ENCODE results near the gene KRTAP2-3. TPM values are rescaled to one million over a fixed set of nuclear protein-coding genes. Genes with fewer than 3 reads are reported as not detected.
"Not testable (repeated sequence)": the region's sequence is repeated elsewhere in the genome, so short reads cannot be mapped to it uniquely, and the experiment has no call there.

The KRTAP2-3 gene
- polyA plus RNA-seq (2011; rRNA removed) (not detected in 2 replicates), polyA plus RNA-seq (2017; fragmentation: RNase III; extraction: RNeasy Plus Mini Kit Qiagen cat#74134 plus additional on column Dnase treatment) (0.10 TPM in 1 of 3 replicates, not detected in the others), polyA minus RNA-seq (2011; rRNA and poly(A)+ RNA removed) (not detected in 2 replicates)
- polyA plus RNA-seq (2012; cell fraction: cytosol; rRNA removed) = 0.06 TPM in 1 of 2 replicates, not detected in the other
- 0.23 TPM in 1 of 2 replicates, not detected in the other for polyA plus RNA-seq (2012; cell fraction: nucleus; rRNA removed)

- Histone ChIP-seq H3K4me2 (peak within 1 kb of the TSS; percentile 43), H3K27ac (peak within 1 kb of the TSS; percentile 34 to 70; a peak in 5 of 6 replicates), H3K9me3 (no peaks in the 10 kb centered on the region), H3K4me1 (peaks cover 34% of the 10 kb centered on the region), H3K4me3 (no peak within 1 kb of the TSS)
- FAIRE-seq = peak; percentile 97
- ChIA-PET POLR2A (no interaction called here), CTCF (interaction anchor here (0.7 to 2.5 kb wide), 6 partner anchors 150 to 603 kb away, joined by 3 to 12 read pairs (median 4); no protein-coding TSS in a partner anchor)
- TF ChIP-seq FOSL2 (IDR thresholded peaks at IDR 0.05) = no peak
- peak; percentile 57 for TF ChIP-seq FOSL2 (CRISPR knock-in tag; IDR thresholded peaks at IDR 0.05)
- no peak for TF ChIP-seq CEBPB (IDR thresholded peaks at IDR 0.05)
- 0 out of 2 replicates have a peak, but pooled peaks have one; percentile 19 for TF ChIP-seq MAX (IDR thresholded peaks at IDR 0.05)
- TF ChIP-seq HOXB5 (CRISPR knock-in tag; IDR thresholded peaks at IDR 0.05) = 0 out of 2 replicates have a peak, but pooled peaks have one; percentile 20
- peak; percentile 28; the same call in 1 of the 2 replicates for TF ChIP-seq JUNB (IDR thresholded peaks at IDR 0.05)
- peak; percentile 87 for TF ChIP-seq MAFK (IDR thresholded peaks at IDR 0.05; ENCODE audit: partially characterized antibody)
- TF ChIP-seq RARB (CRISPR knock-in tag; IDR thresholded peaks at IDR 0.05) = no peak
- DNase-seq (ENCODE audit: low read depth in 1 of 2, low spot score in 1 of 2) = peak; percentile 49 to 55
- WGBS (ENCODE audit: missing lambda C conversion rate) = 61% methylated on average over 6 of the region's 6 CpGs
- peak; percentile 55 to 57; a peak in 4 of 6 replicates for ATAC-seq
Measured at GRCh38 chr17:41060052-41060604, at the start of gene KRTAP2-3. KRTAP2-3 (minus strand) TSS chr17:41060114; CDS start chr17:41060050, 64 bp downstream.

- ATAC-seq; H3K4me3 ChIP-seq; FAIRE-seq; DNase-seq (ENCODE audit: low read depth in 1 of 2, low spot score in 1 of 2); H3K27ac ChIP-seq; H3K4me2 ChIP-seq; POLR2A ChIA-PET; H3K9me3 ChIP-seq: not testable (repeated sequence)
- H3K4me1 ChIP-seq = peaks cover 11% of the 10 kb centered on the region
- 10% methylated on average over 1 of the region's 1 CpG for WGBS (ENCODE audit: missing lambda C conversion rate)
- CTCF ChIA-PET = interaction anchor here (0.6 kb wide), 2 partner anchors 158 to 431 kb away, joined by 3 to 4 read pairs; no protein-coding TSS in a partner anchor
Measured at GRCh38 chr17:41108728-41109386, 48.9 kb upstream of the KRTAP2-3 start.

- DNase-seq (ENCODE audit: low read depth in 1 of 2, low spot score in 1 of 2) = no peak
- Histone ChIP-seq H3K4me1 (peaks cover 11% of the 10 kb centered on the region), H3K9me3 (peaks cover 5% of the 10 kb centered on the region; the same call in 1 of the 3 replicates), H3K4me3 (no peak overlapping the region), H3K4me2 (no peak overlapping the region), H3K27ac (no peak overlapping the region)
- POLR2A ChIA-PET = no interaction called here
- WGBS (ENCODE audit: missing lambda C conversion rate) = 50% methylated on average over 1 of the region's 1 CpG
- FAIRE-seq = no peak
- CTCF ChIA-PET = interaction anchor here (1.1 kb wide), 1 partner anchor 441 kb away, joined by 3 read pairs; no protein-coding TSS in a partner anchor
- no peak for ATAC-seq
- TF ChIP-seq ATOH8 (CRISPR knock-in tag; IDR thresholded peaks at IDR 0.05; ENCODE audit: low read depth) (no peak), MAFK (IDR thresholded peaks at IDR 0.05; ENCODE audit: partially characterized antibody) (no peak), RAD21 (conservative IDR thresholded peaks at IDR 0.05 in 1 of 2, IDR thresholded peaks at IDR 0.05 in 1 of 2) (no peak), KDM1A (IDR thresholded peaks at IDR 0.05; ENCODE audit: low read depth) (no peak), RFX5 (IDR thresholded peaks at IDR 0.05) (no peak), MAX (IDR thresholded peaks at IDR 0.05) (no peak), HES2 (IDR thresholded peaks at IDR 0.05) (no peak), CBX8 (IDR thresholded peaks at IDR 0.05) (no peak), JUN (IDR thresholded peaks at IDR 0.05) (no peak), CHD4 (IDR thresholded peaks at IDR 0.05; ENCODE audit: borderline replicate concordance) (no peak)
Measured at GRCh38 chr17:41107941-41108450, 48.1 kb upstream of the KRTAP2-3 start.

- CTCF ChIA-PET = interaction anchor here (1.7 kb wide), 1 partner anchor 543 kb away, joined by 4 read pairs; no protein-coding TSS in a partner anchor
- H3K4me3 ChIP-seq; POLR2A ChIA-PET; H3K9me3 ChIP-seq; H3K4me2 ChIP-seq; FAIRE-seq; ATAC-seq; DNase-seq (ENCODE audit: low read depth in 1 of 2, low spot score in 1 of 2): not testable (repeated sequence)
- peak within 1 kb of the TSS in 1 of 2 experiments; percentile 30; a peak in 2 of 6 replicates for H3K27ac ChIP-seq
- WGBS (ENCODE audit: missing lambda C conversion rate) = 83% methylated on average over 9 of the region's 10 CpGs
- peaks cover 11% of the 10 kb centered on the region for H3K4me1 ChIP-seq
Measured at GRCh38 chr17:41105347-41105746, 45.4 kb upstream of the KRTAP2-3 start, which contains the start of gene KRTAP4-9. KRTAP4-9 (plus strand) TSS chr17:41105389; CDS start chr17:41105389, 0 bp downstream.

GRCh38 chr17:41104386-41105038 lies 44.6 kb upstream of the KRTAP2-3 start:
- ATAC-seq (peak in 1 of 2 experiments; percentile 78; a peak in 3 of 6 replicates), DNase-seq (ENCODE audit: low read depth in 1 of 2, low spot score in 1 of 2) (peak in 1 of 2 experiments; percentile 23), FAIRE-seq (peak; percentile 100)
- H3K9me3 ChIP-seq, H3K4me3 ChIP-seq, H3K27ac ChIP-seq, H3K4me2 ChIP-seq, CTCF ChIA-PET, POLR2A ChIA-PET: not testable (repeated sequence)
- peaks cover 18% of the 10 kb centered on the region for H3K4me1 ChIP-seq
- 7% methylated on average over 2 of the region's 2 CpGs for WGBS (ENCODE audit: missing lambda C conversion rate)
